Neural cell (in vitro differentiated cells): Measurements from ENCODE around the gene ITGA5.

Experiments
- CTCF ChIP-seq: fragments of 450-650 bp; IDR thresholded peaks from 2 replicates; pipeline ENCODE4 v1.5.1; 2014; ENCODE audit warnings: antibody characterized with exemption, mild to moderate bottlenecking, moderate library complexity; ENCODE audit not compliant: poor library complexity, severe bottlenecking
- EP300 ChIP-seq: fragments of 450-650 bp; conservative IDR thresholded peaks from 2 replicates; pipeline ENCODE4 v1.6.1; 2014; ENCODE audit warnings: antibody characterized with exemption, mild to moderate bottlenecking, moderate library complexity; ENCODE audit not compliant: poor library complexity, severe bottlenecking
- RAD21 ChIP-seq: fragments of 450-650 bp; conservative IDR thresholded peaks from 2 replicates; pipeline ENCODE4 v1.6.1; 2014; ENCODE audit warnings: antibody characterized with exemption, mild to moderate bottlenecking, moderate library complexity
- REST ChIP-seq: IDR thresholded peaks from 2 replicates; pipeline ENCODE4 v1.6.1; 2012; ENCODE audit warnings: borderline replicate concordance
- TAF1 ChIP-seq: IDR thresholded peaks from 2 replicates; pipeline ENCODE4 v1.6.1; 2012; ENCODE audit warnings: low read depth

- TF ChIP-seq RAD21 (no peak), CTCF (no peak), REST (no peak), EP300 (no peak), TAF1 (no peak)
These were observed 25.1 kb upstream of the ITGA5 start for GRCh38 chr12:54444206-54444605.
